Stimulated activated effector memory CD8-positive, alpha-beta T cell treated with anti-CD3 and anti-CD28 coated beads, Interleukin-12 subunit alpha, Interleukin-12 subunit beta, amount 100 ng/mL, for 72 hours (primary cell): ENCODE measurements around the gene NOTUM.
"Not testable (repeated sequence)": the region's sequence is repeated elsewhere in the genome, so short reads cannot be mapped to it uniquely, and the experiment has no call there.

Experiments
- ATAC-seq: fragments of 150-1000 bp; cut with Tn5 transposase; 2 replicates; pipeline ENCODE4 v1.10.0; 2021
- DNase-seq, 2 donors: peaks; one replicate each; pipeline ENCODE4 v3.0.0; 2021 to 2022; ENCODE audit warnings: low spot score in 2 of 2
- H3K27ac Mint-ChIP-seq: one replicate; pipeline ENCODE4 v1.8.0; 2022; ENCODE audit warnings: mild to moderate bottlenecking, mixed read lengths
- H3K36me3 Mint-ChIP-seq: one replicate; pipeline ENCODE4 v1.8.0; 2022; ENCODE audit warnings: mild to moderate bottlenecking, mixed read lengths
- H3K4me1 Mint-ChIP-seq: one replicate; pipeline ENCODE4 v1.8.0; 2022; ENCODE audit warnings: mixed read lengths
- H3K4me3 Mint-ChIP-seq: one replicate; pipeline ENCODE4 v1.8.0; 2022; ENCODE audit warnings: mild to moderate bottlenecking, mixed read lengths
- H3K9me3 Mint-ChIP-seq: one replicate; pipeline ENCODE4 v1.8.0; 2022; ENCODE audit warnings: mixed read lengths

NOTUM gene

DNA sequence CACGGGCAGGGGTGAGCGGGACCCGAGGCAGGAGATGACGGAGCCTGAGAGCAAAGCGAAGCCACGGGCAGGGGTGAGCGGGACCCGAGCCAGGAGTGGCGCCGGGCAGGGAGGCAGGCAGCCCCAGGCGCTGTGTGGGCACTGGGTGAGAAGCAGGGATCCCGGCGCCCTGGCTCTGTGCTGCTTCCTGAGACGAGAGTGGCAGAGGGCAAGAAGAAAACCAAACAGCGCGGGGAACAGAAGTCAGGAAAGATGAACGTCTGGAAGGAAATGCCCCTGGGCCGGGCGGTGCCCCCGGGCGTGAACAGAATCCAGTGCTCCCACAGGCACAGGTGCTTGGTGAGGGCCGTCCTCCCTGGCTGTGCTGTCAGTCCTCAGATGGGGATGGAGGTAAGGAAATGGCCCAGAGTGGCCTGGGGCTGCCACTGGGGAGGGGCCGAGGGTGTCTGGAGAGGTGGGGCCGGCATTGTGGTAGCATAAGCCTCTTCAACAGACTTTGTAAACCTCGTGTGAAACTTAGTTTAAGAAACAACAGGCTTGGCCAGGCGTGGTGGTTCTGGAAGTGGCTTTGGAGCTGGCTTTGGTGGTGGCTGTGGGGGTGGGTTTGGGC lies 26.3 kb upstream of the NOTUM start:
- H3K36me3 Mint-ChIP-seq, result peaks cover 35% of the 10 kb centered on the region
- H3K27ac Mint-ChIP-seq, result peak overlapping the region; percentile 29
- no peak for DNase-seq
- ATAC-seq, result no peak
- no peak overlapping the region for H3K4me3 Mint-ChIP-seq
- H3K9me3 Mint-ChIP-seq, result no peaks in the 10 kb centered on the region
- H3K4me1 Mint-ChIP-seq, result peaks cover 18% of the 10 kb centered on the region

- H3K4me1 Mint-ChIP-seq, result peaks cover 20% of the 10 kb centered on the region
- H3K27ac Mint-ChIP-seq, result no peak overlapping the region
- no peak for ATAC-seq
- no peaks in the 10 kb centered on the region for H3K9me3 Mint-ChIP-seq
- no peak for DNase-seq
- H3K36me3 Mint-ChIP-seq, result peaks cover 38% of the 10 kb centered on the region
- H3K4me3 Mint-ChIP-seq, result no peak overlapping the region
Observed at GRCh38 chr17:81986606-81987005, 25.6 kb upstream of the NOTUM start.

DNA sequence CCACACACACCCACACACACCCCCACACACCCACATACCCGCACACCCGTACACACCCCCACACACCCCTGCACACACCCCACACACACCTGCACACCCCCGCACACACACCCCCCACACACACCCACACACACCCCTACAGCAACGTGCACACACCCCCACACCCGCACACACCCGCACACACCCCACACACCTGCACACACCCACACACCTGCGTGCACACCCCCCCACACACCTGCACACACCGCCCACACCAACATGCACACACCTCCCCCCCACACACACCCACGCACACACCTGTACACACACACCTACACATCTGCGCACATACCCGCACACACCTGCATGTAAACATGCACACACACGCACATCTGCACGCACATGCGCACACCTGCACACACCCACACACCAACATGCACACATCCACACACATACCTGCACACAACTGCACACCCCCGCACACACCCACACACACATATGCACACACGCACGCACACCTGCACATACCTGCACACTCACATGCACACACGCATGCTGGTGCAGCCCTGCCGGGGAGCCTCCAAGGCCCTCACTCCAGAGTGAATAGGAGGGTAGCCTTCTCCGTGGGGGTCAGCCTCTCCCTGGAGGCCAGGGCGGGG lies 23.9 kb upstream of the NOTUM start:
- H3K36me3 Mint-ChIP-seq, result peaks cover 42% of the 10 kb centered on the region
- H3K4me3 Mint-ChIP-seq, result no peak overlapping the region
- H3K9me3 Mint-ChIP-seq, result no peaks in the 10 kb centered on the region
- H3K27ac Mint-ChIP-seq, result no peak overlapping the region
- peaks cover 22% of the 10 kb centered on the region for H3K4me1 Mint-ChIP-seq
- DNase-seq (no peak), ATAC-seq (no peak)

DNA sequence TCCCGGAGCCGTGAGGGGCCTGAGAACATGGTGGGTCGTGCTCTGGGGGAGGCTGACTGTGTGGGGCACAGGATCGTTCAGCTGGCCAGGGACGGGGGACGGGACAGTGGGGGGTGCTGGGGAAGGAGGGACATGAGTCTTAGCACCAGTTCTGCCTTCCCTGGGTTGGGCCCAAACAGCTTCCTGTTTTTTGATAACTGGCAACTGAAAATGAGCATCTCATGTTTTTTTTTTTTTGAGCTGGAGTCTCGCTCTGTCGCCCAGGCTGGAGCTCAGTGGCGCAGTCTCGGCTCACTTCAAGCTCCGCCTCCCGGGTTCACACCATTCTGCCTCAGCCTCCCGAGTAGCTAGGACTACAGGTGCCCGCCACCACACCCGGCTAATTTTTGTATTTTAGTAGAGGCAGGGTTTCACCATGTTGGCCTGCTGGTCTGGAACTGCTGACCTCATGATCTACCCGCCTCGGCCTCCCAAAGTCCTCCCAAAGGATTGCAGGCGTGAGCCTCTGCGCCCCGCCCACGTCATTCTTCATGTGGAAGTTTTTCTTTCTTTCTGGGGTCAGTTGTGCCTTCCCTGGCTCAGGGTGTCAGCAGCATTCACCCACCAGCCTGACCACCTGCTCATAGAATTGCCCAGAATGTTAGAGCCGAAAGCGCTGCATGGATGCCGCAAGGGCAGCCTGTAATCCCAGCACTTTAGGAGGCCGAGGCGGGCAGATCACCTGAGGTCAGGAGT lies 22.8 kb upstream of the NOTUM start:
- H3K4me3 Mint-ChIP-seq, result no peak overlapping the region
- H3K4me1 Mint-ChIP-seq, result peaks cover 33% of the 10 kb centered on the region
- H3K9me3 Mint-ChIP-seq, result no peaks in the 10 kb centered on the region
- DNase-seq (no peak), ATAC-seq (no peak)
- H3K27ac Mint-ChIP-seq, result no peak overlapping the region
- peaks cover 49% of the 10 kb centered on the region for H3K36me3 Mint-ChIP-seq

- Mint-ChIP-seq H3K4me1 (peaks cover 40% of the 10 kb centered on the region), H3K27ac (no peak overlapping the region), H3K36me3 (peaks cover 50% of the 10 kb centered on the region), H3K9me3 (no peaks in the 10 kb centered on the region), H3K4me3 (no peak overlapping the region)
- ATAC-seq, result no peak
- DNase-seq, result no peak
Observed at GRCh38 chr17:81983011-81983638, 22.1 kb upstream of the NOTUM start.

DNA sequence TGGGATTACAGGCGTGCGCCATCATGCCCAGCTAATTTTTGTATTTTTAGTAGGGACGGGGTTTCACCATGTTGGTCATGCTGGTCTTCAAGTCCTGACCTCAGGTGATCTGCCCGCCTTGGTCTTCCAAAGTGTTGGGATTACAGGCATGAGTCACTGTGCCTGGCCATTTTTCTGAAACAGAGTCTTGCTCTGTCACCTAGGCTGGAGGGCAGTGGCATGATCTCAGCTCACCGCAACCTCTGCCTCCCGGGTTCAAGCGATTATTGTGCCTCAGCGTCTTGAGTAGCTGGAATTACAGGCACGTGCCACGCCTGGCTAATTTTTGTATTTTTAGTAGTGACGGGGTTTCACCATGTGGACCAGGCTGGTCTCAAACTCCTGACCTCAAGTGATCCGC lies 20.5 kb upstream of the NOTUM start:
- Mint-ChIP-seq H3K36me3 (peaks cover 51% of the 10 kb centered on the region), H3K4me1 (peaks cover 42% of the 10 kb centered on the region)
- not testable (repeated sequence) for H3K9me3 Mint-ChIP-seq, DNase-seq, H3K27ac Mint-ChIP-seq, H3K4me3 Mint-ChIP-seq, ATAC-seq

- Mint-ChIP-seq H3K9me3 (no peaks in the 10 kb centered on the region), H3K4me3 (no peak overlapping the region)
- no peak for ATAC-seq
Observed at GRCh38 chr17:81980707-81981343, 19.8 kb upstream of the NOTUM start.

DNA sequence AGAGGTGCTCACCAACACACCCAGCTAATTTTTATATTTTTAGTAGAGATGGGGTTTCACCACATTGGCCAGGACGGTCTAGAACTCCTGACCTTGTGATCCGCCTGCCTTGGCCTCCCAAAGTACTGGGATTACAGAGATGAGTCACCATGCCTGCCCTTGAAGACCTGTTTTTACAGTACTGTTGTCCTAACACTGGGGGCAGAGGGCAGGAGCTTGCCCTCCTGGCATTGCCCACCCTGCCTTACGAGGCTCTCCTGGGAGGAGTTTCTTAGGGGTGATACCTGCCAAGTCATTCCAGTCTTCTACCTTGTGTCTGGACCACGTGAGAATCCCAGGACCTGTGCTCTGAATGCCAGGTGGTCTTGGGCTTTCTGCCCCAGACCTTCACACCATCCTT lies 19.1 kb upstream of the NOTUM start:
- H3K9me3 Mint-ChIP-seq, result no peaks in the 10 kb centered on the region
- peaks cover 46% of the 10 kb centered on the region for H3K4me1 Mint-ChIP-seq
- no peak for ATAC-seq
- H3K36me3 Mint-ChIP-seq, result peaks cover 45% of the 10 kb centered on the region
- H3K4me3 Mint-ChIP-seq, result no peak overlapping the region
- DNase-seq, result no peak
- peak overlapping the region; percentile 70 for H3K27ac Mint-ChIP-seq

More at GRCh38 chr17:81980707-81981343, 19.8 kb upstream of the NOTUM start:
- DNase-seq, result no peak
- Mint-ChIP-seq H3K36me3 (peaks cover 51% of the 10 kb centered on the region), H3K27ac (peak overlapping the region; percentile 70), H3K4me1 (peaks cover 46% of the 10 kb centered on the region)

GRCh38 chr17:81978524-81979298 lies 17.7 kb upstream of the NOTUM start:
- Mint-ChIP-seq H3K9me3 (no peaks in the 10 kb centered on the region), H3K27ac (peak overlapping the region; percentile 97), H3K4me1 (peaks cover 46% of the 10 kb centered on the region), H3K4me3 (peak overlapping the region; percentile 94), H3K36me3 (peaks cover 31% of the 10 kb centered on the region)
- DNase-seq (no peak), ATAC-seq (no peak)

GRCh38 chr17:81977211-81977808 lies 16.3 kb upstream of the NOTUM start, which contains the start of gene ASPSCR1:
Gene ASPSCR1, plus strand, starts transcription at chr17:81977629. Its CDS starts 18 bp downstream, at chr17:81977647.
- Mint-ChIP-seq H3K27ac (peak within 1 kb of the TSS; percentile 97), H3K36me3 (peaks cover 23% of the 10 kb centered on the region), H3K4me3 (peak within 1 kb of the TSS; percentile 94), H3K4me1 (peaks cover 40% of the 10 kb centered on the region), H3K9me3 (no peaks in the 10 kb centered on the region)
- peak; percentile 90 for ATAC-seq
- peak; percentile 93 to 94 for DNase-seq

DNA sequence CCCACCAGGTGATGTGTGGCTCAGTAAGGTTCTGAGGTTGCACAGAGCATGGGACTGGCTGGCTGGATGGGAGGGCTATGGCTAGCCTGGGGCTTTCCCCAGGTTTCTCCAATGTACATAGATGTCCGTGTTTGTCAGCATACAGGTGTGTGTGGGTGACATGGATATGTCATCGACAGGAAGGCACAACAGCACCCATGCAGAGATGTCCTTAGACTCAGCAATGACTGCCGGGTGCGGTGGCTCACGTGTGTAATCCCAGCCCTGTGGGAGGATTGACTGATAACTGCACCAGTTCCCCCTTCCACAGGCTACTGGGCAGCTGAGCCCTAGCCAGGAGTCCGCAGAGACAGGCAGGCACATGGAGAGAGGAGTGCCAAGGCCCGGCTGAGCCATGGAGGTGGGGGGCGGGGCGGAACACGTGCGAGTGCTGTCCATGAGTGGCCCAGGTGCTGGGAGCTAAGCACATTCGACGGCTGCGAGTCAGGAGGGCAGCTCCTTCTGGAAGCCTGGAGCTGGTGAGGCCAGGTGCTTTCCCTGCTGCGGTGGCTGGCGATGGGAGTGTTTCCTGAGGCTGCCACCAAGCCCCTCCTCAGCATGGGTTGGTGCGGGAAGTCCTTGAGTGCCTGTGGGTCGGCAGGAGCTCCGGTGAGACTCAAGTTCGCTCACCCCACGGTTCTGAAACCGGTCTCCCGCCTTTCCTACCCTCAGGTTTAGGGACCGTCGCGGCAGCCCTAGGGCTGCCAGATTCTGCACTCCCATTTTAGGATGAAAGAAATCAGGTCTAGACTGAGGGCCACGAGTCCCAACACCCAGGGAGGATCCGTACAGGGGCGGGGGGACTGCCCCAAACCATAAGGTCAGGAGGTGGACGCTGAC lies 15.6 kb upstream of the NOTUM start:
- peaks cover 20% of the 10 kb centered on the region for H3K36me3 Mint-ChIP-seq
- H3K27ac Mint-ChIP-seq, result peak overlapping the region; percentile 97
- no peaks in the 10 kb centered on the region for H3K9me3 Mint-ChIP-seq
- H3K4me3 Mint-ChIP-seq, result peak overlapping the region; percentile 94
- DNase-seq (no peak), ATAC-seq (peak; percentile 24)
- peaks cover 38% of the 10 kb centered on the region for H3K4me1 Mint-ChIP-seq

DNA sequence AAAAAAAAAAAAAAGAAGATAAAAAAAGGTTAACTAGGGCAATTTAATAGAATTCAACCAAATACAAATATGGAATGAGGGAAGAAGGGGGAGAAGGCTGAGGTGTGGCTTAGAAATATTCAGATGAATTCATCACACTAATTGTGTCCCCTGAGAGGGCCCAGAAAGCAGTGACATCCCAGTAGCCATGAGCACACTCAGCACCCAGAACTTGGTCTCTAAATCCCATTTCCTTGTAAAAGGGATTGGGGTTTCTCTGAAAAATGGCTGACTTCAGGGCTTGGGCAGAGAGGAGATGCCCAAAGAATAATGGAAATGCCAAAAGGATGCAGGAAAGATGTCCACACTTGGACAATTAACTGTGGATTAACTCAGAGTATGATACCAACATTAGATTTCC lies 12.4 kb upstream of the NOTUM start:
- peaks cover 7% of the 10 kb centered on the region for H3K36me3 Mint-ChIP-seq
- DNase-seq, result no peak
- peaks cover 14% of the 10 kb centered on the region for H3K4me1 Mint-ChIP-seq
- H3K9me3 Mint-ChIP-seq, result no peaks in the 10 kb centered on the region
- H3K4me3 Mint-ChIP-seq, result no peak overlapping the region
- H3K27ac Mint-ChIP-seq, result no peak overlapping the region
- no peak for ATAC-seq
